SK-N-SH treated with all-trans-retinoic acid at 6 μM for 48 hours (cell line): ENCODE data around the gene KASH5.
"Not testable (repeated sequence)": the region's sequence is repeated elsewhere in the genome, so short reads cannot be mapped to it uniquely, and the experiment has no call there.

ENCODE experiments used
- ARNTL ChIP-seq: fragments of 450-650 bp; formaldehyde crosslinking; IDR thresholded peaks from 2 replicates; pipeline ENCODE4 v1.5.0; 2020; ENCODE audit warnings: low read depth, mild to moderate bottlenecking, moderate library complexity, borderline replicate concordance
- BACH2 ChIP-seq: fragments of 250-450 bp; sonication (Bioruptor Pico); IDR thresholded peaks from 2 replicates; pipeline ENCODE4 v1.9.0; 2021; ENCODE audit warnings: mild to moderate bottlenecking, borderline replicate concordance
- CREB5 ChIP-seq: fragments of 250-450 bp; sonication (Bioruptor Pico); IDR thresholded peaks from 2 replicates; pipeline ENCODE4 v1.5.1; 2020; ENCODE audit warnings: low read depth, mild to moderate bottlenecking, moderate library complexity
- ISL1 ChIP-seq: fragments of 250-450 bp; sonication (Bioruptor Pico); IDR thresholded peaks from 2 replicates; pipeline ENCODE4 v2.1.2; 2022; ENCODE audit warnings: mild to moderate bottlenecking, moderate library complexity
- OSR1 ChIP-seq: fragments of 250-450 bp; sonication (Bioruptor Pico); IDR thresholded peaks from 2 replicates; pipeline ENCODE4 v1.8.0; 2022; ENCODE audit warnings: moderate library complexity, mild to moderate bottlenecking, inconsistent platforms
- PATZ1 ChIP-seq: fragments of 250-450 bp; sonication (Bioruptor Pico); IDR thresholded peaks from 2 replicates; pipeline ENCODE4 v1.8.0; 2020; ENCODE audit warnings: mild to moderate bottlenecking, moderate library complexity, borderline replicate concordance
- ZC3H10 ChIP-seq: fragments of 250-450 bp; sonication (Bioruptor Pico); IDR thresholded peaks from 2 replicates; pipeline ENCODE4 v1.5.1; 2021; ENCODE audit warnings: mild to moderate bottlenecking, moderate library complexity
- ZFP3 ChIP-seq: fragments of 250-450 bp; sonication (Bioruptor Pico); IDR thresholded peaks from 2 replicates; pipeline ENCODE4 v1.5.0; 2020; ENCODE audit warnings: mild to moderate bottlenecking, moderate library complexity
- ZFP30 ChIP-seq: fragments of 450-650 bp; formaldehyde crosslinking; IDR thresholded peaks from 2 replicates; pipeline ENCODE4 v1.5.0; 2022; ENCODE audit warnings: mild to moderate bottlenecking, moderate library complexity
- ZNF70 ChIP-seq: fragments of 450-650 bp; formaldehyde crosslinking; IDR thresholded peaks from 2 replicates; pipeline ENCODE4 v1.5.0; 2020; ENCODE audit warnings: mild to moderate bottlenecking, moderate library complexity

- TF ChIP-seq ARNTL (CRISPR knock-in tag); BACH2 (CRISPR knock-in tag); ISL1 (CRISPR knock-in tag); ZNF70 (CRISPR knock-in tag); ZFP3 (CRISPR knock-in tag); PATZ1 (CRISPR knock-in tag); CREB5; ZFP30 (CRISPR knock-in tag); ZC3H10; OSR1: not testable (repeated sequence)
These were observed 73.1 kb downstream of the KASH5 start for GRCh38 chr19:49461130-49461529.
